NCI-H2107 treated with DMSO at 0.1 percent for 48 hours (cell line): Measurements from ENCODE around the gene KCNT1.

Experiments
- DNase-seq: peaks from one replicate; lab custom pipeline; 2025; ENCODE audit not compliant: unreplicated experiment; lab: John Stamatoyannopoulos, UW

The KCNT1 gene

GRCh38 chr9:135698767-135699166 is 3.2 kb upstream of the KCNT1 start:
- no peak for DNase-seq

GRCh38 chr9:135699440-135699839 is 2.5 kb upstream of the KCNT1 start, which contains the start of gene SOHLH1:
Gene SOHLH1 (minus strand): TSS chr9:135699481. CDS start chr9:135699467, 14 bp downstream.
- no peak for DNase-seq

GRCh38 chr9:135700525-135700924 is 1.5 kb upstream of the KCNT1 start:
- DNase-seq: no peak

DNA sequence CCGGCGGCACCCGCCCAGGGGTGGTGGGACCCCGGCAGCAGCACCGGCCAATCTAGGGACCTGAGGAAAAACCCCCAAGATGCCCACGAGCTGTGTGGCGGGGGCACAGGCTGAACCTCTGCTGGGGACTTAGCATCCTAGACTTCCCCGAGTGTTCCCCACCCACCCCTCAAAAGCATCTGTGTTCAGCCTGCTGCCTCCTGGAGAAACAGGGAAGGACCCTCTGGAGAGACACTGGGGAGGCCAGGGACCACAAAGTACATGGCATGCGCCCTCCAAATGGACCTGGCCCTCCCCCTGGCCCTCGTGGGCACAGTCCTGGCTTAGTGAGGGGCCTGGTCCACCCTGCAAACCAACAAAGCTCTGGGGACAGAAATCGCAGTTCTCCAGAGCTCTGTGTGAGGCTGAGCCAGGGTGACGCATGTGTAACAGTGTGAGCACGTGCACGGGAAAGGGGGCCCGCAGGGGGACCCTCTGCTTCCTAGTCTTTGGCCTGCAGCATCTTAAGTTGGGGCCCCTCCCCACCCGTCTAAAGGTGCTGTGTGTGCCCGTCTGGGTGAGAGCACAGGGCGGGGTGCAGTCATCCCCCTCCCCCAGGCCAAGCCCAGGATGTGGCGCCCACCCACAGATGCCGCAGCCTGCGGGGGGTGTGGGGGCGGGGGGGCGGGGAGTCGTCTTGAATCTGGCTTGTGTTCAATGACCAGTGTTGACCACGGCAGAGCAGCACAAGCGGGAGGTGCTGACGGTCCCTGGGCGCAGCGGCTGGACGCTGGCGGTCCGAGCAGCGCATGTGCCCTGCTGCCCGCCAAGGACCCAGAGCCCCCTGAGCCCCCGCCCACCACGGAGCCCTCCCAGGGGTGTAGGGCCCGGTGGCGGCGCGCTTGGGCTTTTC is 672 bp upstream of the KCNT1 start:
- DNase-seq: no peak

GRCh38 chr9:135703726-135704125 is 1.7 kb downstream of the KCNT1 start:
- no peak for DNase-seq

DNA sequence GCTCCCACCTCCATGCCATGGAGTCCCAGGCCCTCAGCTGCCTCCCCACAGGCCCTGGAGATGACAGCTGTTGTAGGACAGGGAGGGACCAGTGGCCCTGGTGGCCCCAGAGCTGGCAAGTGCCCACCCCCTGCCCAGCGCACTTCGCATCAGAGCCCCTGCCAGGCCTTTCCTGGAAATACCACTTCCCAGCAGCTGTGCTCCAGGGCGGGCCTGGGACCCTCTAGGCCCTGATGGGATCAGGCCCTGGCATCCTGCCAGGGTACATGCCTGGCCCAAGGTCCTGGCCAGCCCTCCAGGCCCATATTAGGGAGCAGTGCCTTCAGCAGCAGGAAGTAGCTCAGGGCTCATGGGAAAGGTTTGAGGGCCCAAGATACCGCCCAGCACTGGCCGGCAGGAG is 2.5 kb downstream of the KCNT1 start:
- no peak for DNase-seq

- DNase-seq: no peak
Measured at GRCh38 chr9:135705376-135705775, 3.4 kb downstream of the KCNT1 start.

DNA sequence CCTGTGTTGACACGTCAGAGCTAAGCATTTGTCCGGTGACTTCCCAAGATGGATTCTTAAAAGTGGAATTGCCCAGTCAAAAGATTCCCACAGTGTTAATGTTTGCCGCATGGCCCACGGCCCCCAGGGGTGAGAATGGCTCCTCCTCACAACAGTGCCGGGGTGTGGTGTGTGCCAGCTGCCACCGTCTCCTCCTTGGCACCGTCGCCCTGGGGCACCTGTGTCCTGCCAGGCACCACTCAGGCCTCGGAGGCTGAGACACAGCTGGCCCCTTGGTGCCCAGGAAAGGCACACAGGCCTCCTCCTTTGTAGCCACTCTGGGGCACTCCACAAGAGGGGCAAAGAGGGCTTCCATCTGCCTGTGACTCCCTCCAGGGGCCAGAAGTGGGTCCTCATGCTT is 4.3 kb downstream of the KCNT1 start:
- no peak for DNase-seq

- no peak for DNase-seq
Measured at GRCh38 chr9:135707252-135708138, 5.5 kb downstream of the KCNT1 start.

GRCh38 chr9:135708164-135708563 is 6.2 kb downstream of the KCNT1 start:
- DNase-seq: no peak

GRCh38 chr9:135711391-135711790 is 9.4 kb downstream of the KCNT1 start:
- no peak for DNase-seq

DNA sequence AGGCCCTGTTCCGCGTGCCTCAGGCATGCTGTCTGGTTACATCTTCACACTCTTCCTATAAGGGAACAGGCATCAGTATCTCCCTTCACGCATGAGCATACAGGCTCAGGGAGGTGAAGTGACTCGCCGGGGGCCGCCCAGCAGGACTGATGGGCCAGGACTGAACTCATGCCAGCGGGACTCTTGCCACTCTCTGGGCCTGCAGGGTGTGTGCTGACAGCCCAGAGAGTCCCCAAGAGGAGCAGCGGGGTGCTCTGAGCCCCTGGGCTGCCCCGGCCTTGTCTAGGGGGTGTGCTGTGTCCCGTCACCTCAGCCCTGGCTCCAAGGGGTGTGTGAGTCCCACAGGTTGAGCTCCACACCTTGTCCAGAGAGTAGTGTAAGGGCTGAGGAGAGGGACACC is 9.9 kb downstream of the KCNT1 start:
- no peak for DNase-seq

GRCh38 chr9:135712613-135713295 is 10.8 kb downstream of the KCNT1 start:
- no peak for DNase-seq

DNA sequence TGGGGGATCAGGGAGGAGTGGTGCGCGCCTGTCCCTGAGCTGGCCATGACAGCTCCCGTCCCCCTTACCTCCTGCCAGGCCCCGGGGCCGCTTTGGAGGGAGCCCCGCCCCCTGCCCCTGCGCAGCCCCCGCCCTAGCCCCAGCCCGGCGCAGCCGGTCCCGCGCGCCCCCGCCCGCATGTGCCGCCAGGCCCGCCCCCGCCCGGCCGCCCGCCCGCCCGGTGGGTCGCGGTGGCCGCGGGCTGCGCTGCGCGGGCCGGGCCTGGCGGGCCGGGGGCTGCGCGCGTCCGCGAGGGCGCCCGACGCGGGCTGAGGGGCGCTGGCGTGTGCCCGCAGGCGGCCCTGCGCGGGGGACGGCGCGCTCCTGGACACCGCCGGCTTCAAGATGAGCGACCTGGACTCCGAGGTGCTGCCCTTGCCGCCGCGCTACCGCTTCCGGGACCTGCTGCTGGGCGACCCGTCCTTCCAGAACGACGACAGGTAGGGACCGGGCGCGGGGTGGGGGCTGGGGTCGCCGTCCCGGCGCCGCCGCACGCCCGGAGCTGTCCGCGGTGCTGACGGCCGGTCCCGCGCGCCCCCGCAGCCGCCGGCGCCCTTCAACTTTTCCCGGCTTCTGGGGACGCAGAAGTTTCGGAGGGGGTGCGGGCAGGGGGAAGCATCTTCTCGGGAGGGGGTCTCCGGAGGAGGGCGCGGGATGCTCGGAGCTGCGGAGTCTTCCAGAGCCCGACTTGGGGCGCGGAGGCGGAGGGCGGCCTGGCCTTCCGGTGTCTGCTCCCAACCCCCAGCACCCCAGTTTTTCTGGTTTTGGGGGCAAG is 12.5 kb downstream of the KCNT1 start:
- DNase-seq: no peak

DNA sequence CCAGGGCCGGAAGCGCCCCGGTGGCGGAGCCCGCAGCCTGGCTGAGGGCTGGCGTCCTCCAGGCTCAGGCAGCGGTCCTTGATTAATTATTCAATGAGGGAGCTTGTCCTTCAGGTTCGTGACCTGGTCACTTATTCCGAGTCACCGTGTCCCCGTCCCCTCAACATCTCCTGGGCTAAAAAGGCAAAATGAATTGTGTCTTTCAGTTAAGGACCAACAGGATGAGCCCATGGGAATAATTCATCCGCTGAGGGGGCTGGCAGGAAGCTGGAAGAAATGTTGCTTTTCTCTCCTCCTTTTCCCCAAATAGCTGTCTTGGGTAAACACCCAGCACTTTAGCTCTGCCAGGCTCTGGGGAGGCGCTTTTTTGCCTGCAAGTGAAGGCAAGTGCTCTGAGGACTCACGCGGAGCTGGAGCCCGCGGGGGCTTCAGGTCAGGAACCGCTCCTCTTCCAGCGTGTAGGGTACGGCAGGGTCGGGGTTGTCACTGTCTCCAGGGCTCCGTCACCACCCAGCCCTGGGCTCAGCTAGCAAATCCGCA is 13.1 kb downstream of the KCNT1 start:
- no peak for DNase-seq

DNA sequence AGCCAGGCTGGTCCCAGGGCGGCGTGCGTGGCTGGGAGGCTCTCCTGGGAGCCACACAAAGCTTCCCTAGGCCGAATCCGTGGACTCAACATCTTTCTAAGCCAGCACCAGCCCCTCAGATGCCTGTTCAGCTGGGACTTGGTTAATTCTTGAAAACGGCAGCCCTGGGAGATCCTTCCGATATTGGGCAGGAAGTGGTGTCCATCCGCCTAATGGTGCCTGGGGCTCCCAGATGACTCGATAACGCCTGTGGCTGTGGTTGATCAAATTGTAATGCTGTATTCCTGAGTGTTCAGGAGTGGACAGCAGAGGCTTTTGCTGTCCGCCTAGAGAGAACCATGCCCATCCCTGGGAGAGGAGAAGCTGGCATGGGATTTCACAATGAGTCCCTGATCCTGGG is 14.1 kb downstream of the KCNT1 start:
- DNase-seq: no peak

- DNase-seq: no peak
Measured at GRCh38 chr9:135717410-135717809, 15.4 kb downstream of the KCNT1 start.

- no peak for DNase-seq
Measured at GRCh38 chr9:135718616-135719015, 16.6 kb downstream of the KCNT1 start.

GRCh38 chr9:135719472-135719871 is 17.5 kb downstream of the KCNT1 start:
- no peak for DNase-seq

DNA sequence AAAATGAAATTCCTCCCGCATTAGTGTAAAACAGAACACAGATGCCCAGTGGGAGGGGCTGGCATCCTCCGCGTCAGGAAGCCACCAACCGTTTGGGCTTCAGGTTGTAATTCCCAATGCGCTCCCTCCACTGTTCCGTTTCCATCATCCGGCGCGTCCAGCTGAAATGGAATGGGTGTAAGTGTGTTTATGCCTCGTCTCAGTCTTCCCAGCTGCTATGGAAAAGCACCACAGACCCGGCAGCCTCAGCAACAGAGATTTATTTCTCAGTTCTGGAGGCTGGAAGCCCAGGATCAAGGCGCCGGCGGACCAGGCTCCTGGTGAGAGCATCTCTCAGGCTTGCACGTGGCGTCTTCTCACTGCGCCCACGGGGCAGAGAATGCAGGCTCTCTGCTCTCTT is 20.4 kb downstream of the KCNT1 start:
- no peak for DNase-seq
